Keratinocyte (primary cell): Measurements from ENCODE around the gene CSRP3. TPM values are rescaled to one million over a fixed set of nuclear protein-coding genes. Genes with fewer than 3 reads are reported as not detected.

ENCODE experiments used
- DNase-seq: peaks from one replicate; pipeline ENCODE4 v3.0.0-alpha.2; 2011; ENCODE audit warnings: low read depth, missing footprints, low spot score
- FAIRE-seq: peaks from 2 replicates; lab custom pipeline; 2011; peaks lifted over from hg19 to GRCh38; lab: Jason Lieb, UNC
- H2AFZ ChIP-seq: 2 replicates; pipeline ENCODE4 v1.6.0; 2012; ENCODE audit warnings: low read length, control low read depth, inconsistent platforms; ENCODE audit not compliant: control insufficient read depth
- H3K27ac ChIP-seq: 2 replicates; pipeline ENCODE4 v1.5.1; 2011; ENCODE audit warnings: low read length; ENCODE audit not compliant: control insufficient read depth, insufficient read depth
- H3K27me3 ChIP-seq: 3 replicates; pipeline ENCODE4 v1.6.0; 2011; ENCODE audit warnings: low read length; ENCODE audit not compliant: control insufficient read depth, insufficient read depth; ENCODE audit errors: extremely low read depth
- H3K36me3 ChIP-seq, 2 experiments: 2 replicates in 1 of 2; 3 replicates in 1 of 2; pipeline ENCODE4 v1.5.1; 2011; ENCODE audit warnings: low read length in 2 of 2, mild to moderate bottlenecking in 1 of 2; ENCODE audit not compliant: control insufficient read depth in 2 of 2, insufficient read depth in 2 of 2; ENCODE audit errors: extremely low read depth in 1 of 2
- H3K4me1 ChIP-seq: 3 replicates; pipeline ENCODE4 v1.5.1; 2011; ENCODE audit warnings: low read length; ENCODE audit not compliant: control insufficient read depth, insufficient read depth; ENCODE audit errors: extremely low read depth
- H3K4me2 ChIP-seq: 3 replicates; pipeline ENCODE4 v1.6.0; 2011; ENCODE audit warnings: low read depth, low read length; ENCODE audit not compliant: control insufficient read depth, insufficient read depth; ENCODE audit errors: extremely low read depth
- H3K4me3 ChIP-seq, 3 experiments: fragments of 200-600 bp in 1 of 3; sonication (generic) in 1 of 3; 2 replicates in 2 of 3; 3 replicates in 1 of 3; pipeline ENCODE4 v1.5.1; 2011 to 2016; ENCODE audit warnings: low read length in 3 of 3, mild to moderate bottlenecking in 3 of 3, control low read depth in 2 of 3, inconsistent platforms in 1 of 3, low read depth in 1 of 3, mixed read lengths in 1 of 3, mixed run types in 1 of 3, moderate library complexity in 1 of 3; ENCODE audit not compliant: control insufficient read depth in 2 of 3, insufficient read depth in 2 of 3; ENCODE audit errors: extremely low read depth in 1 of 3
- H3K79me2 ChIP-seq: 2 replicates; pipeline ENCODE4 v1.6.0; 2012; ENCODE audit warnings: low read length; ENCODE audit not compliant: control insufficient read depth, insufficient read depth
- H3K9ac ChIP-seq: 3 replicates; pipeline ENCODE4 v1.6.0; 2011; ENCODE audit warnings: low read length; ENCODE audit not compliant: control insufficient read depth, insufficient read depth; ENCODE audit errors: extremely low read depth
- H3K9me1 ChIP-seq: 3 replicates; pipeline ENCODE4 v1.6.0; 2011; ENCODE audit warnings: low read length; ENCODE audit not compliant: control insufficient read depth, insufficient read depth; ENCODE audit errors: extremely low read depth
- H3K9me3 ChIP-seq: 2 replicates; pipeline ENCODE4 v1.5.1; 2012; ENCODE audit warnings: low read depth, low read length; ENCODE audit not compliant: control insufficient read depth
- H4K20me1 ChIP-seq: 3 replicates; pipeline ENCODE4 v1.6.0; 2011; ENCODE audit warnings: low read length; ENCODE audit not compliant: control insufficient read depth, insufficient read depth; ENCODE audit errors: extremely low read depth
- EZH2 ChIP-seq: IDR thresholded peaks from one replicate; pipeline ENCODE4 v1.6.1; 2012; ENCODE audit warnings: inconsistent platforms, mild to moderate bottlenecking, low read length, moderate library complexity
- dilution Hi-C: fragments of 300-500 bp; cut with MboI; formaldehyde crosslinking; loops from one replicate; pipeline ENCODE4 v1.7.0; 2020; ENCODE audit warnings: low sequenced_read_pairs; ENCODE audit not compliant: extremely low pct_ligation_motif_present
- polyA plus RNA-seq, 5 experiments: library from polyadenylated mRNA; depleted of rRNA in 3 of 5; stranded (reverse) in 3 of 5; stranded (forward) in 1 of 5; unstranded in 1 of 5; fragments of >200 nt; gene quantifications; 1 replicate in 1 of 5; 2 replicates in 3 of 5; 3 replicates in 1 of 5; pipeline versions ENCODE4 v1.2.1 to v1.2.3, GENCODE V29; 2011 to 2012; ENCODE audit warnings: missing spikeins in 2 of 5, low read depth in 1 of 5, low replicate concordance in 1 of 5
- TF ChIP-seq, protein P1 (sequence below), 3 experiments: IDR thresholded peaks in 1 of 3; conservative IDR thresholded peaks in 1 of 3; optimal IDR thresholded peaks in 1 of 3; 2 replicates in 2 of 3; 3 replicates in 1 of 3; pipeline versions ENCODE3 to v1.5.1; 2011; ENCODE audit warnings: low read length in 3 of 3, mild to moderate bottlenecking in 3 of 3, moderate library complexity in 2 of 3, control low read depth in 1 of 3, inconsistent platforms in 1 of 3; ENCODE audit not compliant: insufficient read depth in 2 of 3; ENCODE audit errors: extremely low read depth in 1 of 3

Gene CSRP3
- polyA plus RNA-seq, 1 donor (not counting 4 experiments of a cell fraction or from before 2014, with no cell fraction given) = not detected

DNA sequence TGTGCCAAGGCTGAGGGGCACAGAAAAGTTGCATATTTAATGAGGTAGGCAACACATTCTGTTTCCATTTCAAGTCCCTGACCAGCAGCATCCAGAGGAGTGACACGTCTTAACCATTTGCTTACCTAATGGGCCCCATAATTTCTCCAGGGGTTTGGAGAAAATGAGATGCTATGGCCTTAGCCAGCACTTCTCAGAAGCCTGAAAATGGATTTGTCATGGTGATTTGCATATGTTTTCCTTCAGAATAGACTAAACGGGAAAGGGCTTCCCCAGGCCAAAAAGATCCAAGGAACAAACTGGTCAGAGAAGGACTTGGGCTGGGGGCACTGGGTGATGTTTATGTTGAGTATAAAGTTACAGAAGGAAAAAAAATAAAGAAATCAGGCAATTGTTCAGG lies 16.7 kb downstream of the CSRP3 start:
- no peaks in the 10 kb centered on the region for H3K9me3 ChIP-seq
- DNase-seq (no peak), FAIRE-seq (no peak)
- H3K27me3 ChIP-seq = no peaks in the 10 kb centered on the region
- H4K20me1 ChIP-seq = no peaks in the 10 kb centered on the region
- H3K4me2 ChIP-seq = no peak overlapping the region
- no peaks in the 10 kb centered on the region for H3K4me1 ChIP-seq
- no peak overlapping the region for H2AFZ ChIP-seq
- no peak overlapping the region for H3K9ac ChIP-seq
- no peaks in the 10 kb centered on the region for H3K79me2 ChIP-seq
- H3K36me3 ChIP-seq = no peaks in the 10 kb centered on the region
- no peak overlapping the region for H3K27ac ChIP-seq
- TF ChIP-seq EZH2 = no peak
- TF ChIP-seq, protein P1, sequence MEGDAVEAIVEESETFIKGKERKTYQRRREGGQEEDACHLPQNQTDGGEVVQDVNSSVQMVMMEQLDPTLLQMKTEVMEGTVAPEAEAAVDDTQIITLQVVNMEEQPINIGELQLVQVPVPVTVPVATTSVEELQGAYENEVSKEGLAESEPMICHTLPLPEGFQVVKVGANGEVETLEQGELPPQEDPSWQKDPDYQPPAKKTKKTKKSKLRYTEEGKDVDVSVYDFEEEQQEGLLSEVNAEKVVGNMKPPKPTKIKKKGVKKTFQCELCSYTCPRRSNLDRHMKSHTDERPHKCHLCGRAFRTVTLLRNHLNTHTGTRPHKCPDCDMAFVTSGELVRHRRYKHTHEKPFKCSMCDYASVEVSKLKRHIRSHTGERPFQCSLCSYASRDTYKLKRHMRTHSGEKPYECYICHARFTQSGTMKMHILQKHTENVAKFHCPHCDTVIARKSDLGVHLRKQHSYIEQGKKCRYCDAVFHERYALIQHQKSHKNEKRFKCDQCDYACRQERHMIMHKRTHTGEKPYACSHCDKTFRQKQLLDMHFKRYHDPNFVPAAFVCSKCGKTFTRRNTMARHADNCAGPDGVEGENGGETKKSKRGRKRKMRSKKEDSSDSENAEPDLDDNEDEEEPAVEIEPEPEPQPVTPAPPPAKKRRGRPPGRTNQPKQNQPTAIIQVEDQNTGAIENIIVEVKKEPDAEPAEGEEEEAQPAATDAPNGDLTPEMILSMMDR (optimal IDR thresholded peaks at IDR 0.05 in 1 of 3, IDR thresholded peaks at IDR 0.05 in 1 of 3, conservative IDR thresholded peaks at IDR 0.05 in 1 of 3; ENCODE audit: extremely low read depth in 1 of 3, insufficient read depth in 2 of 3, low read length in 3 of 3) = no peak
- H3K4me3 ChIP-seq = no peak overlapping the region
- dilution Hi-C loops = no loop called here
- no peaks in the 10 kb centered on the region for H3K9me1 ChIP-seq

DNA sequence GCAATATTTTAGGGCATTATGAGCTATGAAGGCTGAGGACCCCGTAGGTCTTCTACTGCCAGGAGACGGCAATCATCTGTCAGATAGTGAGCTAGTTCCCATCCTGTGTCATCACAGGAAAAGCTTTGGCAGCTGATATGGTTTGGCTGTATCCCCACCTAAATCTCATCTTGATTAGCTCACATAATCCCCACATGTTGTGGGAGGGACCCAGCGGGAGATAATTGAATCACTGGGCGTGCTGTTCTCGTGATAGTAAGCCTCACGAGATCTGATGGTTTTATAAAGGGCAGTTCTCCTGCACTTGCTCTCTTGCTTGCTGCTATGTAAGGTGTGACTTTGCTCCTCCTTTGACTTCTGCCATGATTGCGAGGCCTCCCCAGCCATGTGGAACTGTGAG lies 18.1 kb downstream of the CSRP3 start:
- H3K79me2 ChIP-seq = no peaks in the 10 kb centered on the region
- no peak for FAIRE-seq
- no peak overlapping the region for H3K4me3 ChIP-seq
- dilution Hi-C loops = no loop called here
- H3K27ac ChIP-seq = no peak overlapping the region
- H3K9ac ChIP-seq = no peak overlapping the region
- H2AFZ ChIP-seq = no peak overlapping the region
- no peaks in the 10 kb centered on the region for H3K36me3 ChIP-seq
- no peak overlapping the region for H3K4me2 ChIP-seq
- no peaks in the 10 kb centered on the region for H3K9me1 ChIP-seq
- no peaks in the 10 kb centered on the region for H3K9me3 ChIP-seq
- H3K4me1 ChIP-seq = no peaks in the 10 kb centered on the region
- H3K27me3 ChIP-seq = no peaks in the 10 kb centered on the region
- DNase-seq = no peak
- TF ChIP-seq, protein P1 (optimal IDR thresholded peaks at IDR 0.05 in 1 of 3, IDR thresholded peaks at IDR 0.05 in 1 of 3, conservative IDR thresholded peaks at IDR 0.05 in 1 of 3; ENCODE audit: extremely low read depth in 1 of 3, insufficient read depth in 2 of 3, low read length in 3 of 3) = no peak
- no peak for TF ChIP-seq EZH2
- H4K20me1 ChIP-seq = no peaks in the 10 kb centered on the region
